Fibroblast of skin of scalp (primary cell): ENCODE data around the gene INO80E.
"Not testable (repeated sequence)": the region's sequence is repeated elsewhere in the genome, so short reads cannot be mapped to it uniquely, and the experiment has no call there.

Source experiments
- DNase-seq: peaks from one replicate; pipeline ENCODE4 v3.0.0-alpha.2; 2013

INO80E gene

DNA sequence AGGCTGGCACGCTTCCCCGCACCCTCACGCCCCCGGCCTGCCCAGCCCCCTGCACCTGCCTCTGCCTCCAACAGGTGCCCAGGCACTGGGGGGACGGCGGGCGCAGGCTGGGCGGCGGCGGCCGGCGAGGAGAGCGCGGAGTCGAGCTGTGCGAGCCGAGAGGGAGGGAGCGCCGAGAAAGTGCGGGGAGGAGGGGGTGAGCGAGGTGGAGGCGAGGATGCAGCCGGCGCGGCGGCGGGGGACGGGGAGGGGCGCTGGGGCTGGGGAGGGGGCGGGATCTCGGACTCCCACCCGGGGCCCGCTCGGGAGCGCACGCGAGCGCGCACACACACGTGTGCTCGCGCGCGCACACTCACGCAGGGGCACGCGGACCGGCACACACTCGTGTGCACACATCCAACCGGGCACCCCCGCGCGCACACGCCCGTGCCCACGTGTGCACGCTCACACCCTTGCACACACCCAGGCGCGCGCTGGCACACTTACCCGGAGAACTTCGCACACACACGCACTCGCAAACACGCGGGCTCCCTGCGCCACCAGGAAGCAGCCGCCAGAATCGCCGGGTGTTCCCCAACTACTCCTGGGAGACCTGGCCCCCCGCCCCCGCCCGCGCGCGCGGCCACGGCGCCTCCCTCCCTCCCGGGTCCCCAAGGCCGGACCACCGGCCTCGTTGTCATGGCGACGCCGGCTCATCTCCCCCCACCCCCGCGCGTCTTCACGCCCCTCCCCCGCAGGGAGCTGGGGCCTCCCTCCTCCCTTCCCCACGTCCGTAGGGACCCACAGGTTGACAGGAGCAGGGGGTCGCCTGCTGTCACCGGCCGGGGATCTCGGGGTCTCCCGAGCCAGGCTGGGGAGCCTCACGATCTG is 15.0 kb downstream of the INO80E start, which contains the start of gene DOC2A:
DOC2A (minus strand) TSS at position 184 of the 870 bp plus-strand sequence. CDS start 805 bp downstream, outside the sequence.
- DNase-seq, result no peak

DNA sequence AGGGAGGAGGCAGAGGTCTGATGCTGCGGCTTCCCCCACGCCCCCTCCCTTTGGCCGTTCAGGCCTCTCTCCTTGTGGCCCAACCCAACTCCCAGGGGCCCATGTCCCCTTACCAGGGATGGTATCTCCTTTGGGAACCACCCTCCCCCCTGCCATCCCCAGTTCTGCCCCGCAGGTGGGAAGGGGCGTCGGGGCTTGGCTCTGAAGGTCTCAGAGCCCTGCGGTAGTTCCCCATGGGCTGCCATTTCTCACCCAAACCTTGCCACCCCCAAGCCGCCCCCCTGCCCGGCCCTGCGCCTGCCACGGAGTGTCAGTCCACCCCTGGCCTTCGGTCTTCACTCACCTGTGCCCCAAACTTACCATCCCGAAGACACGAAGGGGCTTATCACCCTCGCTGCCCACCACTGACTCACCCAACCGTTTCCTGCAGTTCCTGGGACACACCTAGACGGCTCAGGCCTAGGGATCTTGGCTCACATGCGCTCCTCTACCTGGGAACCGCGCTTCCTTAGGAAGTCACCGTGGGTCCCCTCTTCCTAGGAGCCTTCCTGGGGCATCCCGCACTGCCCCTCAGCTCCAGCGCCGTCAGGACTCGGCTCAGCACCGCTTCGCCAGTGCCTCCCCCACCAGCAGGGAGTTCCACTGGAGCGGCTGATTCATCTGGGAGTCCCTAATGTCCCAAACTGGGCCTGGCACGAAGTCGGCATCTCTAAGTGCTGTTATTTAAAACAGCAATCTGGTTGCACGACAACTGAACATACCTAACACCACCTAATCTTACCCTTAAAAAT is 15.9 kb downstream of the INO80E start:
- DNase-seq, result no peak

DNA sequence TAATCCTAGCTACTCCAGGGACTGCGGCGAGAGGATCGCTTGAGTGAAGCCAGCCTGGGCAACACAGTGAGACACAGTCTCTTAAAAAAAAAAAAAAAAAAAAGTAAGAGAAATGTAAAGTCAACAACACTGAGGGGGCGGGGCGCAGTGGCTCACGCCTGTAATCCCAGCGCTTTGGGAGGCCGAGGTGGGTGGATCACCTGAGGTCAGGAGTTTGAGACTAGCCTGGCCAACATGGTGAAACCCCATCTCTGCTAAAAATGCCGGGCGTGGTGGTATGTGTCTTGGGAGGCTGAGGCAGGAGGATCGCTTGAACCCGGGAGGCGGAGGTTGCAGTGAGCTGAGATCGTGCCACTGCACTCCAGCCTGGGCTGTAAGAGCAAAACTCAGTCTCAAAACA is 16.6 kb downstream of the INO80E start:
- DNase-seq, result not testable (repeated sequence)

DNA sequence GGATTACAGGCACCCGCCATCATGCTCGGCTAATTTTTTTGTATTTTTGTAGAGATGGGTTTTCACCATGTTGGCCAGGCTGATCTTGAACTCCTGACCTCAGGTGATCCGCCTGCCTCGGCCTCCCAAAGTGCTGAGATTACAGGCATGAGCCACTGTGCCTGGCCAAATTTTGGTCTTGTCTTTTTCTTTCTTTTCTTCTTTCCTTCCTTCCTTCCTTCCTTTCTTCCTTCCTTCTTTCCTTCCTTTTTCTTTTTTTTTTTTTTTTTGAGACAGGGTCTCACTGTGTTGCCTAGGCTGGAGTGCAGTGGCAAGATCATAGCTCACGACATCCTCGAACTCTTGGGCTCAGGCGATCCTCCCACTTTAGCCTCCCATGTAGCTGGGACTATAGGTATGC is 19.4 kb downstream of the INO80E start:
- not testable (repeated sequence) for DNase-seq

DNA sequence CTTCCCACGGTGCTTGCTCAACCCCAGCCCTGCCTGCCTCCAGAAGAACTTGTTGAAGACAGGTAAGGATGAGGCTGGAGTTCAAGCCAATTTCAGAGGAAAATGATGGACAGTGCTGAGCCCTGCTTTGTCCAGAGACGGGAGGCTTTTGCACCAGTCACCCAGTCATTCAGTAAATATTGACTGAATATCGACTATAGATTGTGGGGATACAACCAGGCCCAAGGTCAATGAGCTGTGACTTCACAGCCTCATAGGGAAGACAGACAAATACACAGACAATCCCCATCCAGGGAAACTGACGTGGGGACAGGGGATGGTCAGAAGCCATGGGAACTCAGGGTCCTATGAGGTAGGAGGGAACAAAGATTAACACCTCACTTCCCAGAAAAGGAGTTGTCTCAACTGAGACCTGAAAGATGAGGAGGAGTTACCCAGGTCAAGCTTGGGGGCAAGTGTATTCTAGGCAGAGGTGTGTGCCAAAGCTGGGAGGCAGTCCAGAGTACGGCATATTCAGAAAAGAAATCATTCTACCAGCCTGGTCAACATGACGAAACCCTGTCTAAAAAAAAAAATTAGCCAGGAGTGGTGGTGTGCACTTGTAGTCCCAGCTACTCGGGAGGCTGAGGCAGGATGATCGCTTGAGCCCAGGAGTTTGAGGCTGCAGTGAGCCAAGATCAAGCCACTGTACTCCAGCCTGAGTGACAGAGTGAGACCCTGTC is 20.7 kb downstream of the INO80E start:
- no peak for DNase-seq

DNA sequence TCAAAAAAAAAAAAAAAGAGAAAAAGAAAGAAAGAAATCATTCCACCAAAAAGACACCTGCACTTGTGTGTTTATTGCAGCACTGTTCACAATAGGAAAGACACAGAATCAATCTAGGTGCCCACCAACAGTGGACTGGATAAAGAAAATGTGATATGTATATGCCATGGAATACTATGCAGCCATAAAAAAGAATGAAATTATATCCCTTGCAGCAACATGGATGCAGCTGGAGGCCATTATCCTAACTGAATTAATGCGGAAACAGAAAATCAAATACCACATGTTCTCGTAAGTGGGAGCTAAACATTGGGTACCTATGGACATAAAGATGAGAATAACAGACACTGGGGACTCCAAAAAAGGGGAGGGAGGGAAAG is 21.2 kb downstream of the INO80E start:
- no peak for DNase-seq

DNA sequence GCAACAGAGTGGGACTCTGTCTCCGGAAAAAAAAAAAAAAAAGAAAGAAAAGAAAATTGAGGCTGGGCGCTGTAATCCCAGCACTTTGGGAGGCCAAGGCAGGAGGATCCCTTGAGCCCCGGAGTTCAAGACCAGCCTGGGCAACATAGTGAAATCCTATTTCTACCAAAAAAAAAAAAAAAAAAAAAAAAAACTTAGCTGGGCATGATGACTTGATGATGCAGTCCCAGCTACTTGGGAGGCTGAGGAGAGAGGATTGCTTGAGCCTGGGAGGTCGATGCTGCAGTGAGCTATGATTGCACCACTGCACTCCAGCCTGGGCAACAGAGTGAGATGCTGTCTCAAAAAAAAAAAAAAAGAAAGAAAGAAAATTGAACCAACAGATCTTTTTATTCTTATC is 21.9 kb downstream of the INO80E start:
- DNase-seq, result not testable (repeated sequence)

DNA sequence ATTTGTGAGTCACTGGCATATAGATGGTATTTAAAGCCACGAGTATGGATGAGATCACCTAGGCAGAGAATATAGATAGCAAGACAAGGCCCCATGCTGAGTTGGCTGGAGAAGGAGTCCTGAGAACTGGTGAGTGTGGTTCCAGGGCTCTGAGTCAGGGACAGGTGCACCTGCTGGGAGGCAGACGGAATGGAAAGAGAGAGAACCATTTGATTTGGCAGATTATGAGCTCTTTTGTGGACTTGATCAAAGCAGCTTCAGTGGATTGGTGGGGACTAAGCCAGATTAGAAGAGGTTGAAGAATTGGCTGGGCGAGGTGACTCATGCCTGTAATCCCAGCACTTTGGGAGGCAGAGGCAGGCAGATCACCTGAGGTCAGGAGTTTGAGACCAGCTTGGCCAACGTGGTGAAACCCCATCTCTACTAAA is 22.7 kb downstream of the INO80E start:
- DNase-seq, result peak; percentile 49

DNA sequence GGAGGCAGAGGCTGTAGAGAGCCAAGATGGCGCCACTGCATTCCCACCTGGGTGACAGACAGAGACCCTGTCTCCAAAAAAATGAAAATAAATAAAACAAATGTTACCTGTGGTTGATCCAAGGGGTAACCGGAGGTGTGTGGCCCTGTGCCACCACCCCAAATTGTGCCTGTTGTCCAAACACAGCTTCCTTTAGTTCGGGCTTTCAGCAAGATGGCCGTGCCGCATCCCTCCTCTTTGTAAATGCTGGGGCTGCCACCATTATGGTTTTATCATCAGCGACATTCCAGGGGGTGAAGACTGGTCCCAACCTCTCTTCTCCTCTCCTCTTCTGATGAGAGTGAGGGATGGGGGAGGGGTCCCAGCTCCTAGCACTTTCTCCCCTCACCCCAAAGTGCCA is 26.8 kb downstream of the INO80E start, which contains the start of gene C16orf92:
C16orf92 (plus strand) TSS at position 312 of the 400 bp plus-strand sequence. CDS start 143 bp downstream, outside the sequence.
- no peak for DNase-seq

DNA sequence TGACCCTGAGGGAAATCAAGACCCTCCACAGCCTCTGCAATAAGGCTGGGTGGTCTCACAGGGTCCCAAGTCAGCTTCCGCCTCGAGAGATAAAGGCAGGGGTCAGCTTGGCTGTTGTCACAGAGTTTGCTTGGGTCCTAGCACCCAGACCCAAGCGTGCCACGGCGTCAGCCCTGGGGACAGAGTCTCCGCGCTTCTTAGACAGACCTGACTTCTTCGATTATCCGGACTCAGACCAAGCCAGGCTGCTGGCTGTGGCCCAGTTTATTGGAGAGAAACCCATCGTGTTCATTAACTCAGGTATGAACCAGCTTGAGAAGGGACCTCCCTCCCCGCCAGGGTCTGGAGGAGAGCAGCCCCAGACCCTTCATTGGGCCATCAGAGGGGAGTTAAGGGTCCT is 27.5 kb downstream of the INO80E start:
- DNase-seq, result no peak

DNA sequence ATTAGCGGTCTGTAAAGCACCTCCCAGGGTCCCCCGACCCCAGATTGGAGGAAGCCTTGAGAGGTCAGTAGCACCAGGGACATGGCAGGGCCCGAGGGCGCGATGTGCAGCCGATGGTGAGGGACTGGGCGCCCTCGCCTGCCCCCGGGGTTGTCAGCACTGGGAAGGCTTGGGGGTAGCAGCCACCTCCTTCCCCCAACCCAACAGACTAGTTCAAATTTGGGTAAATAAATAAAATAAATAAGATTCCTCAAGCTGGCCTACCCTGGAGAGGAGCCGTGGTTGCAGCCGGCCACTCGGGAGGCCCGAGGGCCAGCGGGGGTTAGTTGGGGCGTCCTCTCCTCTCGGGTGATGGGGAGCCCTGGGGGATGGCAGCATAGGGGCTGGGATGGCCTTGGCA is 28.4 kb downstream of the INO80E start:
- DNase-seq, result no peak

DNA sequence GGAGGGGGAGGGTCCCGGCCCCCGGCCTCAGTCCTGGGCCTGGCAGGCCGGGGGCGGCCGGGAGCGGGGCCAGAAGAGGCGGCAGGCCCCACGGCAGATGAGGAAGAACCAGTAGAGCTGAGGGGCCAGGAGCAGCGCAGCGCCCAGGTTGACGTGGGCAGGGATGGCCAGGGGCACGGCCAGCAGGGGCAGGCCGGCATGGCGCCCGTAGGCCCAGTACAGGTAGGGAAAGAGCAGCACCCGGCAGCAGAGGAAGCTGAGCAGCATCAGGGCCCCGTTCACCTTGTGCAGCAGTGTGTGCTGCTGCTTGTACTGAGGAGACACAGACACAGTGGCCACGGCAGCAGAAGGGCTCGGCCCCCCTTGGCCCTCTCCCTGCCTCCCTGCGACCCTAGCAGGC is 29.1 kb downstream of the INO80E start:
- DNase-seq, result no peak

DNA sequence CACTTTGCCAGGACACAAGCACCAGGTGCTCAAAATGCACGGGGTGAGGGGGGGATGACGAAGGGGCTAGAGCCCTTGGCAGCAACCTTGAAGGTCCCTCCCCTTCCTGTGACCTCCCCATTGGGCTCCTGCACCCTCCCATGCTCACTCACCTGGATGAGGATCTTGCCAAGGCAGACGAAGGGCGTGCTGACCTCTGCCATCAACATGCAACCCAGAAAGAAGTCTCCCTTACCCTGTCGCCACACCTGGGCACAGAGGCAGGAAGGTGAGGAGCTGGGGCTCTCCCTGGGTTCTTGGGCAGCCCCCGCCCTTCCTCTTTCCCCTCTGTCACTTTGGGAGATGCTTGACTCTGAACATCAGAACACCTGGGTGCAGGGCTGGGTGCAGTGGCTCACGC is 29.5 kb downstream of the INO80E start:
- no peak for DNase-seq

DNA sequence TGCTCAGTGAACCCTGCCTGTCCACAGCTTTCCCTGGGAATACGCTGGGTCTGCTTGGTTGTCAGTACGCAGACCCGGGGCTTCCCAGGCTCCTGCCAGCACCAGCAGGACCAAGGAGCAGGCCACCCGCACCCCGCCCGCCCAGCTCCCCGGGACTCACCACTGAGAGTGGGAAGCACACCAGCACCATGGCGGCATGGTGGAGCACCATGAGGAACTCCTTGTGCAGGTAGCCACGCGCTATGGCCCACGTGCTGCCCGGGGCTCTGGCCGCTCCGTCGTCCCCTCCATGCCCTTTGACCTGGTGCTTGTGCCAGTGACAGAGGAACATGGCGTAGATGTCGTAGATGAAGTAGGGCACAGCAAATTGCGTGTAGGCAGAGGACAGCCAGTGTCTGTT is 30.4 kb downstream of the INO80E start:
- DNase-seq, result no peak

DNA sequence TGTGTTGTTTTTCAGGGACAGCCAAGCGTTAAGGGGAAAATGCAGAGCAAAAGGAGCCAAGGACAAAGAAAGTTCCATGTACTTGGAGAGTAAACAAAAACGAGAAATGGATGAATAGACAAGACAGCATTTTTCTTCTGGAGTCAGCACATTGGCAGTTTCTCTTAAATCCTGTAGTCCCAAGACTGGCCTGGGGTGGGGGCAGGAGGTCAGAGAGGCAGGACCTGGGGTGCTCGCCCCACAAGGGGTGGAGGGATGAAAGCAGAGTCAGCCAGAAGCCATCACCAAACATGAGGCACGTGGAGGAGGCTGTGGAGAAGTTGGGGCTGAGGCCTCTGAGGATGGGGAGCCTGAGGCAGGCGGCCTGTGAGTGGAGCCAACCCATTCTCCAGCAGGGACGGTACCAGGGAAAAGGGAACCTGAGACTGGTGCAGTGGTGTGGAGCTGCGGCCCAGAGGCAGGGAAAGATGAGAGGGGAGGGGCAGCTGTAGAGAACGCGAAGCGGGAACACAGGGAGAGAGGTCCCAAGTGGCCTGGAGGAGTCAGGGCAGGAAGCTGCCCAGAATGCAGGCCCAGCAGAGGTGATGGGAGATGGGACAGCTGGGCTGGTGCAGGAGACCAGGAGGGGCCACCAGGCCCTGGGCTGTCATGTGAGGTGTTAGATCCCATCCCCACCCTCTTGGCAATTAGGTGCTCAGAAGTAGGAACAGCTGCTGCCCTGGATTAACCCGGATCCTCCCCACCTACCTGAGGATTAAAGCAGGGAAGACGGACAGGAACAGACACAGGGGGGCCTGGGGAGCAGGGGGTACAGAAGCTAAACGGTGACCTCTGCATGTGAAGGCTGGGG is 31.8 kb downstream of the INO80E start:
- DNase-seq, result no peak

DNA sequence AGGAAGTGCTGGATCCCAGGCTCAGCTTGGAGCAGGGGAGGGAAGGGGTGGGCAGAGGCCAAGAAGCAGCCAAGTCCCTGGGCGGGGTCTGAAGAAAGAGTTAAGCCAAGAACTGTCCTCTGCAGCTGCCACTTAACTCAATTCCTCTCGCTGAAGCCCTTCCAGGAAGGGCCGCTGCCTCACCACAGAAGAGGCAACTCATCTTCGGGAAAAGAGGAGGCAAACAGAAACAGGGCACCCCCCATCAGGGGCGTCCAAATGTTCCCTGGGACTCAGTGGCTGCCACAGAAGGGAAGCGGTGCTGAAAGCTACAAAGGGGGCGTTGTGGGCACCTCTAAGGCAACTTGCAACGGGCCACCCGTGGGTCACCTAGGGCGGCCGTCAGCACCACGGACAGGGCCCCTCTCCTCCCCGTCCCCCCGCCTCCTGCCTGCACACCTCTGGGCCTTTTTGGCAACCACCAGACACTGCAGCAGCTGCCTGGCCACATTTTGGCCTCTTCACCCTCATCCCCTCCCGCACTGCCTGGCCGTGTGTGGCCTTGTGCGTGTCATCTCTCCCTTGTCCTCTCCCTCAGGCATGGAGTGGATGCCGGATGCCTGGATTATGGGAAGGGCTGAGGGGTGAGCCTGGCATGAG is 32.5 kb downstream of the INO80E start:
- DNase-seq, result no peak

DNA sequence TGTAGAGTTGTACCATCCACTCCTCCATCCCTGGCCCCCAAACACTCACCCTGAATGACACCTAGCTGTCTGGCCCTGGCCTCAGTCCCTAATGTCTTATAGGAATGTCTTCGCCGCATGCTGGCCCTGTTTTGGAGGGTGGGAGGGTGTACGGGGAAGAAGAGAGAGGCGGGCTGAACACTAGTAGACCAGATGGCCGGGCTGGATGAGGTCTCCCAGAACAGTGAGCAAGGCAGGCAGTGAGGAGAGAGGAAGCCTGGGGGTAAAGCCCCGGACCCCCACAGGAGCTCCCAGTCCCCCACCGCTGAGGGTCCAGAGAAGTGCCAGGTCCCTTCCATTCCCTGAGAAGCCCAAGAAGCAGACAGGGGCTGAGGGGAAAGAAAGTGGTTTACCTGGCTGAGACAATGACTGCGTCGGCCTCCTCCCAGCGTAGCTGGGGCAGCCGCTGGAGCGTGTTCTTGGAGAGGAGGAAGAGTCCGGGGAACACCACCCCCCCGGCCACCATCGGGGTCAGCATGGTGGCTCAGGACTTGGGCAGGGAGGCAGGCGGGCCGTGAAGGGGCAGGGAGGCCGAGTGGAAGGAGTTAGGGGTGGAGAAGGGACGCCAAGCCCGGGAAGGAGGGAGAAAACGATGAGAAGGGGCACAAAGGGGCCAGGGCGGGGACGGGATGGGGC is 34.1 kb downstream of the INO80E start:
- DNase-seq, result no peak

DNA sequence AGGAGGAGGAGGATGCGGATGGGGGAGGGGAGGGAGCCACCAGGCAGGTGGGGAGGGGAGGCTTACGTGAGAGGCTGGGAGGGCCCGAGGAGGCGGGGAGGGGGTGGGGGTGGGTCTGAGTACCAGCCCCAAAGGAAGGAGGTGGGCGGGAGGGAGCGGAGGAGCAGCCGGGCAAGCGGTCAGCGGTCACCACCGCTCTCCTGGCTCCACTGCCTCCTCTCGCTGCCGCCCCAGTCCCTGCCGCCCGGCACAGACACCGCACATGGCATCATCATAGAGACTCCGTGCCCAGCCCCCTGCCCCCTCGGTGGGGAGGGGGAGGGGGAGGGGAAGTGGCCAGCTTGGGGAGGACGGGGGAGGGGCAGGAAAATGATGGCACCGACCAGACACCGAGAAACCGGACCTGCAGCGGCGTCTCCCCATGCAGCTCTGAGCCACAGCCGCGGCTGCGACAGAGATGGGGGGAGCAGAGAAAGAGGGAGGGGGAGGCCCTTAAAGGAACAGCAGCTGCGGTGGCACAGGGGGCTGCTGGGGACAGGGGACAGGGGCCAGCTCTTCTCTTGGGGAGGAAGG is 34.9 kb downstream of the INO80E start, which contains the start of gene TLCD3B:
TLCD3B (minus strand) TSS at position 431 of the 573 bp plus-strand sequence. CDS start 744 bp downstream, outside the sequence.
- no peak for DNase-seq

DNA sequence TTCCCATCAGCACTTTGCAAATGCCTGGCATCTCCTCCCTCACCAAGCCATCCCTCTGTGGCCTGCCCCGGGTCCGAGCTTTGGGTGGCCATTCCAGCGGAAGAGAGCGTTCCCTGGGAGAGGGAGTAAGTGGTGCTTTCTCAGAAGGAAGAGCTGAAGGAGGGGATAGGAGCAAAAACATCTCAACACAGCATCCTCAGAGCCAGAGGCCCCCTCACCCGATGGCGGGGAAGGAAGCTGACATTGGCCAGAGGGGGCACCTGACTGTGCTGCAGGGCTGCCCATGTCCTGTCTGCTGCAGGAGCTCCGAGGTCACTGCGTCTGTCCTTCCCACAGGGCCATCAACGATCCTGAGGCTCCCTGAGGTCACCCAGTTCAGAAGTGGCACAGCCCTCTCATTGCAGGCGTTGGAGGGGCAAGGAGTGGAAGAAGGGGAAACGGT is 35.5 kb downstream of the INO80E start:
- no peak for DNase-seq
